ENCODE results near the gene SNAP23.

- TF ChIP-seq CTCF (IDR thresholded peaks at IDR 0.05; ENCODE audit: borderline replicate concordance, extremely low read depth, low read length, poor library complexity, severe bottlenecking) (no peak), EZH2 (IDR thresholded peaks at IDR 0.05; ENCODE audit: borderline replicate concordance, low read depth, low read length, severe bottlenecking) (no peak)
Measured at GRCh38 chr15:42528970-42529369, 33.5 kb downstream of the SNAP23 start.

Data from DND-41 (cell line).